Activated CD8-positive, alpha-beta T cell treated with anti-CD3 and anti-CD28 coated beads for 36 hours (primary cell): ENCODE results near the gene PLEK. TPM values are rescaled to one million over a fixed set of nuclear protein-coding genes. Genes with fewer than 3 reads are reported as not detected.
"Not testable (repeated sequence)": the region's sequence is repeated elsewhere in the genome, so short reads cannot be mapped to it uniquely, and the experiment has no call there.

Experiments
- ATAC-seq: fragments of 200-7000 bp; cut with Tn5 transposase; one replicate; pipeline ENCODE4 v1.10.0; 2021; ENCODE audit warnings: mild to moderate bottlenecking, moderate library complexity
- CTCF ChIA-PET: fragments of 350-600 bp; sonication (Branson Sonifier 250); formaldehyde crosslinking; loops from one replicate; lab custom pipeline; 2021; ENCODE audit warnings: antibody characterized with exemption; lab: Charles Lee
- POLR2A ChIA-PET: fragments of 350-600 bp; sonication (Branson Sonifier 250); formaldehyde crosslinking; loops from one replicate; lab custom pipeline; 2021; ENCODE audit warnings: antibody characterized with exemption; lab: Charles Lee
- DNase-seq: peaks from one replicate; pipeline ENCODE4 v3.0.0-alpha.2; 2020
- H3K27ac Mint-ChIP-seq: one replicate; pipeline ENCODE4 v1.8.0; 2021; ENCODE audit warnings: mild to moderate bottlenecking, mixed read lengths
- H3K27me3 Mint-ChIP-seq: one replicate; pipeline ENCODE4 v1.8.0; 2021; ENCODE audit warnings: mixed read lengths
- H3K36me3 Mint-ChIP-seq: one replicate; pipeline ENCODE4 v1.8.0; 2021; ENCODE audit warnings: low read depth, mixed read lengths
- H3K4me1 Mint-ChIP-seq: one replicate; pipeline ENCODE4 v1.8.0; 2021; ENCODE audit warnings: low read depth, mixed read lengths
- H3K4me3 Mint-ChIP-seq: one replicate; pipeline ENCODE4 v1.8.0; 2021; ENCODE audit warnings: mild to moderate bottlenecking, moderate library complexity, mixed read lengths
- H3K9me3 Mint-ChIP-seq: one replicate; pipeline ENCODE4 v1.8.0; 2021; ENCODE audit warnings: mixed read lengths
- CTCF ChIP-seq: fragments of 200-600 bp; IDR thresholded peaks from one replicate; pipeline ENCODE4 v1.8.0; 2022; ENCODE audit warnings: antibody characterized with exemption, mild to moderate bottlenecking
- intact Hi-C: fragments of 100-400 bp; cut with micrococcal nuclease; formaldehyde crosslinking; loops from one replicate; pipeline ENCODE4 v1.10.0; 2022
- total RNA-seq, 2 experiments: library from RNA; stranded (reverse); gene quantifications; one replicate each; pipeline ENCODE4 v1.2.3, GENCODE V29; 2021

PLEK gene
- total RNA-seq, 2 experiments from 2014 or later, result 4.8 to 6.0 TPM

- DNase-seq (no peak), ATAC-seq (no peak)
- ChIA-PET POLR2A (no interaction called here), CTCF (no interaction called here)
- no peaks in the 10 kb centered on the region for H3K9me3 Mint-ChIP-seq
- no peak overlapping the region for H3K27ac Mint-ChIP-seq
- intact Hi-C loops, result no loop called here
- no peak for TF ChIP-seq CTCF
- H3K27me3 Mint-ChIP-seq, result peaks cover 26% of the 10 kb centered on the region
- no peaks in the 10 kb centered on the region for H3K4me1 Mint-ChIP-seq
- no peak overlapping the region for H3K4me3 Mint-ChIP-seq
- no peaks in the 10 kb centered on the region for H3K36me3 Mint-ChIP-seq
These were observed 23.5 kb upstream of the PLEK start for GRCh38 chr2:68341583-68341982.

GRCh38 chr2:68342470-68342869, 22.6 kb upstream of the PLEK start:
- no peak for TF ChIP-seq CTCF
- ChIA-PET CTCF (interaction anchor here (0.9 kb wide), 1 partner anchor 253 kb away, joined by 3 read pairs; no protein-coding TSS in a partner anchor), POLR2A (no interaction called here)
- ATAC-seq, result no peak
- no peak for DNase-seq
- intact Hi-C loops, result no loop called here
- Mint-ChIP-seq H3K4me1 (no peaks in the 10 kb centered on the region), H3K9me3 (no peaks in the 10 kb centered on the region), H3K36me3 (no peaks in the 10 kb centered on the region), H3K27me3 (peaks cover 35% of the 10 kb centered on the region), H3K27ac (no peak overlapping the region), H3K4me3 (no peak overlapping the region)

GRCh38 chr2:68344031-68344430, 21.1 kb upstream of the PLEK start:
- ChIA-PET POLR2A (no interaction called here), CTCF (interaction anchor here (0.8 to 1.5 kb wide), 3 partner anchors 97 to 222 kb away, joined by 3 to 8 read pairs (median 3); no protein-coding TSS in a partner anchor)
- Mint-ChIP-seq H3K27me3 (peaks cover 49% of the 10 kb centered on the region), H3K4me3 (no peak overlapping the region), H3K9me3 (no peaks in the 10 kb centered on the region), H3K4me1 (no peaks in the 10 kb centered on the region), H3K36me3 (no peaks in the 10 kb centered on the region), H3K27ac (no peak overlapping the region)
- intact Hi-C loops, result no loop called here
- no peak for DNase-seq
- no peak for ATAC-seq
- no peak for TF ChIP-seq CTCF

GRCh38 chr2:68345129-68345875, 19.8 kb upstream of the PLEK start:
- POLR2A ChIA-PET, result interaction anchor here (0.7 kb wide), 1 partner anchor 27 kb away, joined by 3 read pairs; no protein-coding TSS in a partner anchor

GRCh38 chr2:68349091-68349490, 16.0 kb upstream of the PLEK start:
- H3K27ac Mint-ChIP-seq, H3K4me1 Mint-ChIP-seq, intact Hi-C loops, H3K9me3 Mint-ChIP-seq, POLR2A ChIA-PET, ATAC-seq, H3K36me3 Mint-ChIP-seq, DNase-seq, H3K4me3 Mint-ChIP-seq: not testable (repeated sequence)
- CTCF ChIA-PET, result interaction anchor here (1.0 kb wide), 1 partner anchor 9 kb away, joined by 3 read pairs; no protein-coding TSS in a partner anchor
- peaks cover 30% of the 10 kb centered on the region for H3K27me3 Mint-ChIP-seq

More at GRCh38 chr2:68345129-68345875, 19.8 kb upstream of the PLEK start:
- Mint-ChIP-seq H3K27me3 (peaks cover 45% of the 10 kb centered on the region), H3K36me3 (no peaks in the 10 kb centered on the region), H3K4me1 (no peaks in the 10 kb centered on the region), H3K9me3 (no peaks in the 10 kb centered on the region), H3K4me3 (no peak overlapping the region), H3K27ac (no peak overlapping the region)
- CTCF ChIA-PET, result interaction anchor here (1.5 kb wide), 2 partner anchors 108 to 224 kb away, joined by 3 to 8 read pairs; no protein-coding TSS in a partner anchor
- intact Hi-C loops, result no loop called here
- ATAC-seq, result no peak
- TF ChIP-seq CTCF, result no peak
- DNase-seq, result no peak
